Endothelial cell of umbilical vein (primary cell): Measurements from ENCODE around the gene MAN1A1. TPM values are rescaled to one million over a fixed set of nuclear protein-coding genes. Genes with fewer than 3 reads are reported as not detected.

Experiments
- BruUV-seq: library from RNA; stranded (reverse); fragments of 400-500 nt; replicated peaks from 2 replicates; lab custom pipeline; 2021; lab: Mats Ljungman, UMichigan
- CTCF ChIA-PET: fragments of 300-600, 350-600 bp; sonication (Branson Sonifier 250); formaldehyde crosslinking; loops from one replicate; lab custom pipeline; 2021; ENCODE audit warnings: antibody characterized with exemption, inconsistent platforms; lab: Charles Lee
- POLR2A ChIA-PET: fragments of 300-600, 350-600 bp; sonication (Branson Sonifier 250); formaldehyde crosslinking; loops from one replicate; lab custom pipeline; 2021; ENCODE audit warnings: antibody characterized with exemption, inconsistent platforms; lab: Charles Lee
- DNase-seq: peaks from one replicate; pipeline ENCODE4 v3.0.0-alpha.2; 2011; ENCODE audit warnings: low read depth, low spot score
- FAIRE-seq: peaks from 2 replicates; lab custom pipeline; 2011; peaks lifted over from hg19 to GRCh38; lab: Jason Lieb, UNC
- H2AFZ ChIP-seq: 2 replicates; pipeline ENCODE4 v1.6.0; 2012; ENCODE audit warnings: low read depth, low read length, control low read depth, inconsistent platforms
- H3K27ac ChIP-seq: 2 replicates; pipeline ENCODE4 v1.5.1; 2011; ENCODE audit warnings: low read depth, mild to moderate bottlenecking, control low read depth, low read length, moderate library complexity; ENCODE audit not compliant: insufficient read depth
- H3K27me3 ChIP-seq, 2 experiments: 2 replicates each; pipeline versions ENCODE4 v1.6.0 to v1.6.1; 2011; ENCODE audit warnings: low read length in 2 of 2, mixed read lengths in 1 of 2; ENCODE audit not compliant: control insufficient read depth in 2 of 2, insufficient read depth in 2 of 2
- H3K36me3 ChIP-seq, 2 experiments: 2 replicates in 1 of 2; 3 replicates in 1 of 2; pipeline ENCODE4 v1.5.1; 2011; ENCODE audit warnings: low read length in 2 of 2, mild to moderate bottlenecking in 1 of 2, moderate library complexity in 1 of 2; ENCODE audit not compliant: control insufficient read depth in 2 of 2, insufficient read depth in 2 of 2; ENCODE audit errors: extremely low read depth in 1 of 2
- H3K4me1 ChIP-seq: 3 replicates; pipeline ENCODE4 v1.5.1; 2011; ENCODE audit warnings: mild to moderate bottlenecking, low read length; ENCODE audit not compliant: control insufficient read depth, insufficient read depth; ENCODE audit errors: extremely low read depth
- H3K4me2 ChIP-seq: 2 replicates; pipeline ENCODE4 v1.6.1; 2011; ENCODE audit warnings: low read length, control low read depth, mixed read lengths; ENCODE audit not compliant: insufficient read depth
- H3K4me3 ChIP-seq, 3 experiments: fragments of 200-600 bp in 1 of 3; sonication (generic), shearing (Covaris generic) in 1 of 3; replicated peaks in 1 of 3; 2 replicates each; pipeline ENCODE4 v1.5.1; 2011 to 2016; ENCODE audit warnings: control low read depth in 3 of 3, low read length in 3 of 3, mild to moderate bottlenecking in 2 of 3, inconsistent platforms in 1 of 3, low read depth in 1 of 3, moderate library complexity in 1 of 3; ENCODE audit not compliant: insufficient read depth in 1 of 3
- H3K79me2 ChIP-seq: 2 replicates; pipeline ENCODE4 v1.6.0; 2012; ENCODE audit warnings: low read length, inconsistent platforms; ENCODE audit not compliant: control insufficient read depth, insufficient read depth
- H3K9ac ChIP-seq: replicated peaks from 2 replicates; pipeline ENCODE3; 2011; ENCODE audit warnings: low read length, control low read depth; ENCODE audit not compliant: insufficient read depth; ENCODE audit errors: extremely low read depth
- H3K9me1 ChIP-seq: replicated peaks from 3 replicates; pipeline ENCODE4 v1.6.0; 2011; ENCODE audit warnings: mild to moderate bottlenecking, low read length; ENCODE audit not compliant: control insufficient read depth, insufficient read depth; ENCODE audit errors: extremely low read depth
- H3K9me3 ChIP-seq: replicated peaks from 2 replicates; pipeline ENCODE4 v1.5.1; 2012; ENCODE audit warnings: low read length, inconsistent platforms; ENCODE audit not compliant: control insufficient read depth, insufficient read depth
- H4K20me1 ChIP-seq: replicated peaks from 2 replicates; pipeline ENCODE3; 2011; ENCODE audit warnings: mild to moderate bottlenecking, low read length; ENCODE audit not compliant: control insufficient read depth, insufficient read depth; ENCODE audit errors: extremely low read depth
- EZH2 ChIP-seq: IDR thresholded peaks from 2 replicates; pipeline ENCODE4 v1.6.1; 2012; ENCODE audit warnings: borderline replicate concordance, low read depth, mild to moderate bottlenecking, moderate library complexity, low read length, inconsistent platforms; ENCODE audit not compliant: severe bottlenecking
- FOS ChIP-seq: IDR thresholded peaks from 2 replicates; pipeline ENCODE4 v1.6.1; 2011; ENCODE audit warnings: mild to moderate bottlenecking, low read length, moderate library complexity, borderline replicate concordance; ENCODE audit not compliant: insufficient read depth
- GATA2 ChIP-seq: IDR thresholded peaks from 2 replicates; pipeline ENCODE4 v1.7.0; 2011; ENCODE audit warnings: low read depth, mild to moderate bottlenecking, moderate library complexity, mixed read lengths, low read length; ENCODE audit not compliant: insufficient read length, insufficient read depth
- JUN ChIP-seq: IDR thresholded peaks from 2 replicates; pipeline ENCODE4 v1.6.1; 2011; ENCODE audit warnings: borderline replicate concordance, low read depth; ENCODE audit not compliant: insufficient read length, insufficient read depth
- MYC ChIP-seq: IDR thresholded peaks from one replicate; pipeline ENCODE4 v1.6.1; 2011; ENCODE audit warnings: mild to moderate bottlenecking, low read depth, low read length
- POLR2A ChIP-seq: IDR thresholded peaks from 2 replicates; pipeline ENCODE4 v1.6.1; 2012; ENCODE audit warnings: low read depth, mild to moderate bottlenecking, control low read depth, low read length
- POLR2AphosphoS5 ChIP-seq: IDR thresholded peaks from 2 replicates; pipeline ENCODE4 v1.6.1; 2012; ENCODE audit warnings: low read depth, mild to moderate bottlenecking, control low read depth, low read length, moderate library complexity; ENCODE audit not compliant: insufficient read depth
- dilution Hi-C: fragments of 300-500 bp; cut with MboI; formaldehyde crosslinking; loops from one replicate; pipeline ENCODE4 v1.15.0; 2019; ENCODE audit warnings: low sequenced_read_pairs; ENCODE audit not compliant: extremely low pct_ligation_motif_present
- intact Hi-C: fragments of 100-400 bp; cut with micrococcal nuclease; formaldehyde crosslinking; loops from one replicate; pipeline ENCODE4 v1.10.0; 2022
- polyA plus RNA-seq, 4 experiments: library from polyadenylated mRNA; depleted of rRNA in 3 of 4; stranded (reverse) in 3 of 4; unstranded in 1 of 4; fragments of >200 nt; gene quantifications; 2 replicates each; pipeline versions ENCODE4 v1.2.1 to v1.2.3, GENCODE V29; 2011 to 2012; ENCODE audit warnings: missing spikeins in 1 of 4
- total RNA-seq: library from RNA; stranded (reverse); gene quantifications from 2 replicates; pipeline ENCODE4 v1.2.3, GENCODE V29; 2021
- TF ChIP-seq, protein P1 (sequence below), 2 donors: IDR thresholded peaks; 1 replicate in 1 of 2; 2 replicates in 1 of 2; pipeline ENCODE4 v1.5.1; 2011; ENCODE audit warnings: low read length in 2 of 2, mild to moderate bottlenecking in 2 of 2, moderate library complexity in 2 of 2, control low read depth in 1 of 2, inconsistent platforms in 1 of 2, low read depth in 1 of 2; ENCODE audit not compliant: insufficient read depth in 1 of 2; ENCODE audit errors: extremely low read depth in 1 of 2
- TF ChIP-seq, protein P2 (sequence below): IDR thresholded peaks from 2 replicates; pipeline ENCODE4 v1.6.1; 2011; ENCODE audit not compliant: insufficient read depth, insufficient read length

MAN1A1 gene
- total and polyA plus RNA-seq, 2 donors (not counting 3 experiments of a cell fraction or from before 2014, with no cell fraction given) = 3.3 to 12.9 TPM

DNA sequence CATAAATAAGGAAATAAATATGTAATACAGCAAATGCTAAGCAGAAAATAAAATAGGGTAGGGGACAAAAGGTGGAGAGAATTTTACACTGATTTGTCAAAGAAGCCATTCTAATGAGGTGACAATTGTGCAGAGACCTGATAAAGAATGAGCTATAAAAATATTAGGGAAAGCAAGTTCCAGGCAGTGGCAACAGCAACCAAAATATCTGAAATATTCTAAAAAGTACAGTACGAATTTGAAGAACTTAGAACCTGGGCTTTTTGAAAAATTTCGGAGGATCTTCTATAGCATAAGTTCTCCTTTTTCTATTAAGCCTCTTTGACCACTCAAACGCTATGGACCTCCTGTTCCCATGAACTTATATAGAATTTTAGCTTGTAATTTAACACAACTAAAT, 173.1 kb downstream of the MAN1A1 start:
- Histone ChIP-seq H3K4me2 (no peak overlapping the region), H3K27ac (no peak overlapping the region), H3K4me1 (no peaks in the 10 kb centered on the region), H3K9ac (no peak overlapping the region), H2AFZ (no peak overlapping the region), H3K27me3 (no peaks in the 10 kb centered on the region), H3K9me3 (no peaks in the 10 kb centered on the region), H3K4me3 (no peak overlapping the region), H3K79me2 (no peaks in the 10 kb centered on the region), H3K36me3 (no peaks in the 10 kb centered on the region), H3K9me1 (no peaks in the 10 kb centered on the region), H4K20me1 (no peaks in the 10 kb centered on the region)
- no TSS peak for BruUV-seq
- POLR2A ChIA-PET = no interaction called here
- dilution Hi-C loops = no loop called here
- no peak for TF ChIP-seq FOS
- TF ChIP-seq, protein P1, sequence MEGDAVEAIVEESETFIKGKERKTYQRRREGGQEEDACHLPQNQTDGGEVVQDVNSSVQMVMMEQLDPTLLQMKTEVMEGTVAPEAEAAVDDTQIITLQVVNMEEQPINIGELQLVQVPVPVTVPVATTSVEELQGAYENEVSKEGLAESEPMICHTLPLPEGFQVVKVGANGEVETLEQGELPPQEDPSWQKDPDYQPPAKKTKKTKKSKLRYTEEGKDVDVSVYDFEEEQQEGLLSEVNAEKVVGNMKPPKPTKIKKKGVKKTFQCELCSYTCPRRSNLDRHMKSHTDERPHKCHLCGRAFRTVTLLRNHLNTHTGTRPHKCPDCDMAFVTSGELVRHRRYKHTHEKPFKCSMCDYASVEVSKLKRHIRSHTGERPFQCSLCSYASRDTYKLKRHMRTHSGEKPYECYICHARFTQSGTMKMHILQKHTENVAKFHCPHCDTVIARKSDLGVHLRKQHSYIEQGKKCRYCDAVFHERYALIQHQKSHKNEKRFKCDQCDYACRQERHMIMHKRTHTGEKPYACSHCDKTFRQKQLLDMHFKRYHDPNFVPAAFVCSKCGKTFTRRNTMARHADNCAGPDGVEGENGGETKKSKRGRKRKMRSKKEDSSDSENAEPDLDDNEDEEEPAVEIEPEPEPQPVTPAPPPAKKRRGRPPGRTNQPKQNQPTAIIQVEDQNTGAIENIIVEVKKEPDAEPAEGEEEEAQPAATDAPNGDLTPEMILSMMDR (IDR thresholded peaks at IDR 0.05; ENCODE audit: extremely low read depth in 1 of 2, insufficient read depth in 1 of 2, low read depth in 1 of 2, low read length in 2 of 2) = no peak
- TF ChIP-seq, protein P2, sequence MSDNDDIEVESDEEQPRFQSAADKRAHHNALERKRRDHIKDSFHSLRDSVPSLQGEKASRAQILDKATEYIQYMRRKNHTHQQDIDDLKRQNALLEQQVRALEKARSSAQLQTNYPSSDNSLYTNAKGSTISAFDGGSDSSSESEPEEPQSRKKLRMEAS = no peak
- no peak for TF ChIP-seq EZH2
- TF ChIP-seq GATA2 = no peak
- TF ChIP-seq JUN = no peak
- no peak for TF ChIP-seq POLR2A
- no peak for TF ChIP-seq POLR2AphosphoS5
- TF ChIP-seq MYC = no peak
- FAIRE-seq (no peak), DNase-seq (no peak)
- CTCF ChIA-PET = no interaction called here
- intact Hi-C loops = no loop called here
